Measurements from ENCODE around the gene SPTSSB.

Gene SPTSSB

GRCh38 chr3:161371441-161372320 lies at the start of gene SPTSSB:
Gene SPTSSB (minus strand): TSS chr3:161371517. CDS start chr3:161346323, 25,194 bp downstream.
- no peak for DNase-seq

GRCh38 chr3:161420746-161421145 lies 49.4 kb upstream of the SPTSSB start:
- no peak for DNase-seq

- no peak for DNase-seq
These were observed 48.4 kb upstream of the SPTSSB start for GRCh38 chr3:161419555-161420333.

- no peak for DNase-seq
These were observed 44.4 kb upstream of the SPTSSB start for GRCh38 chr3:161415506-161416231.

DNA sequence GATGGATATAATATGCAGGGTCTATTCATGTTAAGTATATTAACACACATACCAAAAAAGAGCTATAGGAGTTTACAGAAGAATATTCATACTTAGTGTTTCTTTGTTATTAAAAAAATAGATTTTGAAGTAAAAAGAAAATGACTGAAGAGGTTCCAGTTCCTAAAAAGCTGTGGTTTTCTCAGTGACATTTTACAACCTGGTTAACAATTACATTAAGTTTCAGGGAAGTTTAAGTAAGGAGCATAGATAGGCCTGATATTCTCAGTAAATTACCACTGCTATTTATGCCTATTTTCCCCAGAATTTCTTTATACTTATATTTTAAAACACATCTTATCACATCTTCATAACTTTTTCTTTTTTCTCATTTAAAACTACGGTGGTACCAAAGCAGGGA lies 43.6 kb upstream of the SPTSSB start:
- no peak for DNase-seq

DNA sequence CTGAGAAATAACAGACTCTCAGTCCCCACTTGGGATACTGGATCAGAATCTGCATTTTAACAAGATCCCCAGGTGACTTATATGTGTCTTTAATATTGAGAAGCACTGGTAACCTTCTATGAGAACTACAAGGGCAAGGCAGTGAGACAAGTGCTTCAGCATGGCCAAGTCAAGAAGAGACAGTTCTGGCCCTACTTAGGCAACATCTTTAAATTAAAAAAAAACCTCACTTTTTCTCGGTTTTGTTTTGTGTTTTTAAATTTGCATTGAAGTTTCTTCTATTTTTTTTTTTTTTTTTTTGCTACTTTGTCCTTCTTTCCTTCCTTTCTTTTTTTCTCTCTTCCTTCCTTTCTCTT lies 42.5 kb upstream of the SPTSSB start:
- no peak for DNase-seq

DNA sequence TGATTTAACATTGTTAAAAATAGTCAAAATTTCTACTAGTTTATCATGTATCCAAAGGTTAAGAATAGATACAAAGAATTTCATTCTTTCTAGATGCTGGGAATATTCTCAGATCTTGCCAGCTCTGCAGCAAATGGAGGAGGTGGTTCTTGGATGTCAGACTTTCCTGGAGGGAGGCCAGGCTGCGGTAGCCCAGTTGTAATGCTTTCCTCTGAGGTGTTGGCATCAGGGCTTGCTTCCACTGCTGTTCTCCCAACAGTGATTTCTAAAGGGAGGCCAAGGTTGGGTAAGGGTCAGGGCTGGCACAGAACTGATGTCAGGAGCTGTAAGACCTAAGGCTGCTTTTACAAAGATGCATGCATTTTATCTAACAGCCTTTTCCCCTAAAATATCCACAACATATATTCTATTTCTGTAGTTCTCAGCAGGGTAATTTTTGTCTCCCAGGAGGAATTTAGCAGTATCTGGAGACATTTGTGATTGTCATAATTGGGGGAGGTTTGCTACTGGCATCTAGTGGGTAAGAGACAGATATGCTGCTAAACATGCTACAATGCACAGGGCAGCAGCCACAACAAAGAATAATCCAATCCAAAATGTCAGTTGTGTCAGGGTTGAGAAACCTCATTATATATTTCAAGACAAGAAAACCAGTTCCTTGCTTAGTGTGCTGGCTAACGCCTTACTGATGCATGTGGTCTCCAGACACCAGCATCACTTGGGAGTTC lies 42.0 kb upstream of the SPTSSB start:
- no peak for DNase-seq

DNA sequence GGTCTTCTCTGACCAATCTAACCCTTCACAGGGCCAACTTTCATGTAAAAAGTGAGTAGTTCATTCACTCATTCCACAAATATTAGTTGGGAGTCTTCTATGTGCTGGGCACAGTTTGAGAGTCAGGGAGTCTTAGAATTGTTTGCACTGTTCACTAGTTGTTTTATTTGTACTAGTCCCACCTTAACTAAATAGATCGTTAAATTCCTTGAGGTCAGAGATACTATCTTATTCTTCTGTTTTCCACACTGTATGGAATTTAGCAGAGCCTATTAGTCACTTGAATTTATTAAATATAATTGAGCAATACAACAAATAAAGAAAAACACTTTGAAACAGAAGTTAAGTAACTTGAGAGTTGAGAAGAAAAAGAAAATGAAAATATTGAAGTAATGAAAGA lies 40.8 kb upstream of the SPTSSB start:
- no peak for DNase-seq

DNA sequence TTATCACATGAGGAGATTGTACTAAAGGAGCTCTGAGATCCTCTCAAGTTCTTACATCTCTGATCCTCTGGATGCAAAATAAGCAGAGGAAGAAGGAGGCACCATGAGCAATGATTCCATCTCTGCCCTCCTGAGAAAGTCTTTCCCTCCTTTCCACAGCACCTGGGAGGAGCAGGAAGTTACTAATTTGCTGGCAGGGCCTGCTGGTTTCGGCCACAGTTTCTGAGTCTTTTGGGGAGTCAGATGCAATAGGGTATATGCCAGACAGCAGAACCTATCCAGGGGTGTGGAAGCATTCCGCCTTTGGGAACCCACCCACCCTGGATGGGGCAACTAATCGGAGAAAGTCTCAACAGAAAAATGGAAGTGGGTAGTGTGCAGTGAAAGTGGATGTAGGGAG lies 38.5 kb upstream of the SPTSSB start:
- no peak for DNase-seq

DNA sequence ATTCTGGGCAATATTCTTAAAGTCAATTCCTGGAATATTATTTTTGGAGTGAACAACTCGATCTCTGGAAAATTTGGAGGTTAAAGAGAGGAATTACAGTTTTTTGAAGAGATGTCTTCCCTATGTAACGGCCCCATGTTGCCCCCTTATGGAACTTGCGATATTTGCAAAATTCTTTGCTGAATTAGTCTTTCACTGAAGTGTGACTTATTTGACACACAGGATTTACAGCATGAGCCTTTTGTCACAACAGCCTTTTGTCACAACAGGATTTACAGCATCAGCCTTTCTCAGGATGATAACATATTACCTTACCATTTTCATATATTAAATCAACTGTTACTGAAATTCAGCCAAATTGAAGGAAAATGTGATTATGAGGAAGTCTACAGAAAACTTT lies 37.8 kb upstream of the SPTSSB start:
- DNase-seq: no peak

DNA sequence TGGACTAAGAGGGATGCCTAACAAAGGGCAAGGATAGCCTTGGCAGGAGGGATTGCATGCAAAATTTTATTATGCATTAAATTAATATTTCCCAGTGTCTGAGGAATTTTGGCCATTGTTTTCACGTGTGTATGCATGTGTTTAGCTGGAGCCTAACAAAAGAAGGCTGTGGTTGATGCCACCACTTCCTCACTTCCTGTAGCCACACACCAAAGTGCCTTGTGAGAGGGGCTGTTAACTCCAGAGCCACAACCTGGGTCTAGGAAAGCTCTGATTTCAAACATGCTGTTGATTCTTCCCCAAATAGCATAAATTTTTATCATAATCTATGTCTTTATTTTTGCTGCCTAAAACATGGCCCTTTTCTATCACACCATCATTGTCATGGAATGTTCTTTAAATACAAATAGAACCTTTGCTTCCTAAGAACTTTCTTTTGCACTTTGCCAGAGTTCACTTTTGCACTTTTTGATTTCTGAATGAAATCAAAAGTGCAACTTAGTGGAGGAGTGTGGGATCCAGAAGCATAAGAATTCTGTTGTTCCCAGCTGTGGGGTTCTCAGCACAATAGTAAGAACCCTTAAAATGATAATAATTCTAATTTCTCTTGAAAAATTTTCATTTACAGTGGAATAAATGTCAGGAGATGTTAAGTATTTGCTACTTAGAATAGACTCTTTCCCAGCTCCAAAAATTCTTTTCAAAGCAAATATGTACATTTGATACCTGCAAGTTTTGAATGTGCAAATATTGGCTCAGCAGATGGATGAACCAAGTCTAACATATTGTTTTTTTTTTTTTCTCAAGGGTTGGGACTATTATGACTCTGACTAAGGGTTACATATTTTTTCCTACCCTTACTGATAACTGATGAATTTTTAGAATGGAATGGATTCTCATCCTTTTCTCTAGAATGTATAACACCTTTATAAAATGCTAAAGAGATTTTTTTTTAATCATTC lies 35.6 kb upstream of the SPTSSB start:
- no peak for DNase-seq

GRCh38 chr3:161405836-161406235 lies 34.5 kb upstream of the SPTSSB start:
- DNase-seq: no peak

DNA sequence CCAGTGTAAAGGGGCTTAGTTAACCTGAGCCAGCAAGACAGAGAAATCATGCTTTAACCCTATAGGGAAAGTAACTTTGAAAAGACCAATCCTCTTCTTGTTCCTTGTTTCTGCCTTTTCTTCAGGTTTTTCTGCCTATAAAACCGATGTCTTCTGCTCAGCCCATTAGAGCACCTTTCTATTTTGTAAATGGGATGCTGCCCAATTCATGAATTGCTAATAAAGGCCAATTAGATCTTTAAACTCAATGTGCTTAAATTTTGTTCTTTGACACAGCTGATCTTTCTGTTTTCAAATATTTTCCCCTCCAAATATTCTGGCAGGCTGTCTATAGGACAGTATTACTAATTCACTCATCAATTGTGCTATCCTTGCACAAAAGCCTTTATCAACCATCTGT lies 33.8 kb upstream of the SPTSSB start:
- DNase-seq: no peak

- DNase-seq: no peak
These were observed 31.9 kb upstream of the SPTSSB start for GRCh38 chr3:161403251-161403650.

DNA sequence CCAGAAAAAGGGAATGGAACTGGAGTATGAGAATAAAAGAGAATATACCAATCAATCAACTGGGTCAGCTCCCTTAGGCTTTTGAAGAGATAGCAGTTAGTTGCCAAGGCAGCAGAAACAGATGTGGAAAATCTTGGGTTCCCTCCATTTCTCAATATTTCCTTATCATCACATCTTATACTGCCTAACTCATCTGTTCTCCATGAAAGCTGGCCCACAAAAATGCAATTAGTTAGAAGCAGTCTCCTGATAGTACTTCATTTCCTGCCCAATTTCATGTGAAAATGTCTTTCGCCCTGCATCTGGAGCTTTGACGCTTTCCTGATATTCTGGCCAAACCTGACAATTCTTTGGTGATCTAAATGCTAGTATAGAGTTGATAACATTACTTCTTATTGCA lies 30.1 kb upstream of the SPTSSB start:
- DNase-seq: no peak

DNA sequence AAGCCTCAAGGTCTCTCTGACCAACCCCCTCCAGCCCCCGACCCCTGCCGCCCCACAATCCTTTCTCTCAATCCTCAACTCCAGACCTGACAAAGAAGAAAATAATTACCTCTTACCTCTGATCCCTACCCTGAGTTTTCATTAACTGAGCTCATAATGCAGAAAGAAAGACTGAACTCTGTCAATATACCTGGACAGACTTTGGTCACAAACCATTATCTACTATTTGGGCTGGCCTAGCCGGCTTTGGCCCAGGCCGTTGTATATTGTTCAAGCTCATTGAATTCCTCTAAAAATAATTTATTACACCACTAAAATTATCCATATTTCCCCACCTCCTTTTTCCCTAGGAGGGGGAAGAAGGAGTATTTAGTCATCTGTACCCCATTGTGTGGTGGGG lies 29.3 kb upstream of the SPTSSB start:
- no peak for DNase-seq

DNA sequence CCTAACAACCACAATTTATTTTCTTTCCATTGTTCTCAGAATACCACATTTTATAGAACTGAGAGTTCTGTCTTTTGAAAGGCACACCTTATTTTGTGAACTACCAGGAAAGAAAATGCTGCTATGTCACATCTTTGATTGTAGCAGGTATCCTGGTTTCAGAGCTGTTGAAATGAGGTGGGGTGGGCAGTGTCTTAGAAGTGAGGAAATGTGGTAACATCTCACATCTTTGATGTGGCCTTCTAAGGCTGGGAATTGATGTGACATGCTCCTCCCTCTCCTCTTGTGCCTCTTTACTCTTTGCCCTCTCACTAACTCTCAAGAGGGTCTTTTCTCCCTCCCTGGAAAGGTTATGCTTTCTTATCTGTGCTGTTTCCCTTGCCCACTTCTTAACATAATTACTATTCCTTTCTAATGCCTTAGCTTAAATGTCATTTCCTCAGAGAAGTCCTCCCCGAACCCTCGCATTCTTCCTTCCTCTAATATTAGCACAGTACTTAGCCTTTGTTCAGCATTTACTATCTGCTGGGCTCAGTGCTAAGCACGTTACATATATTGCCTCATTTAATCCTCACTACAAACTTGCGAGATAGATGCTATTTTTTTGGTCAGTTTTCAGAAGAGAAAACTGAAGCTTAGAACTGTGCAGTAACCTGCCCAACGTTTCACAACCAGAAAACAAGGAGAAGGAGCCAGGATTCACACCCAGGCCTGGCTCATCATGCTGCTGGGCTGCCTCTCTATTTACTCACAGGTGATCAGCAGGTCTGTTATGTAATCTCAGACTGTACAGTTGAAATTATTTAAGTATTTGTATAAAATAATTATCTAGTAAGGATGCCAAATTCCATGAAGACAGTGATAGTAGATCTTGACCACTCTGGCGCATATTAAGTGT lies 24.0 kb upstream of the SPTSSB start:
- no peak for DNase-seq

- no peak for DNase-seq
These were observed 22.5 kb upstream of the SPTSSB start for GRCh38 chr3:161393803-161394202.

GRCh38 chr3:161393310-161393709 lies 22.0 kb upstream of the SPTSSB start:
- DNase-seq: no peak

GRCh38 chr3:161392853-161393252 lies 21.5 kb upstream of the SPTSSB start:
- no peak for DNase-seq

DNA sequence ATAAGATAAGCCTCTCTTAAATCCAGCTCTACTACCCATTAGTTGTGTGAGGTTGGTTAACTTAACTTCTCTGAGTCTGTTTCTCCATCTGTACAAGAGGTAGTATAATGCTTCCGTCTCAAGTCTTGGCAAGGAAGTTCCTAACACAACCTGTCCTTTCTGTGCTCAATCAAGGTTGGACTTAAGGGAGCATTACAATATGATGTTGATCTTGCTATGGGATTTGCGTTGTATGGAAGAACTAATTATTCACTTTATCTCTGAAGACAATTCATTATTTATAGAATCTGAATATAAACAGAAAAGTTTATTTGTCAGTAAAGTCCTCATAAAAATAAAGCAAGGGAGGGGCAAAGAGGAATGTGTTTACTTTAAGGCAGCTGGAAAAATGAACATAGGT lies 18.9 kb upstream of the SPTSSB start:
- DNase-seq: no peak

All from GDM1 (cell line).